Smooth muscle cell (in vitro differentiated cells): ENCODE data around the gene NSG1. TPM values are rescaled to one million over a fixed set of nuclear protein-coding genes. Genes with fewer than 3 reads are reported as not detected.
A peak's percentile ranks its signal among the peaks of the same experiment; 100 is the strongest.

Experiments used
- DNase-seq: peaks from one replicate; lab custom pipeline; 2025; ENCODE audit not compliant: unreplicated experiment; lab: John Stamatoyannopoulos, UW
- H2AFZ ChIP-seq: fragments of 200-600 bp; sonication (generic); 2 replicates; pipeline ENCODE4 v1.6.0; 2016; ENCODE audit warnings: antibody characterized with exemption, low read depth, mild to moderate bottlenecking
- H3F3A ChIP-seq: fragments of 200-600 bp; sonication (generic); 2 replicates; pipeline ENCODE4 v1.6.0; 2017; ENCODE audit warnings: antibody characterized with exemption, low read depth
- H3K27ac ChIP-seq: fragments of 200-600 bp; sonication (generic); 2 replicates; pipeline ENCODE4 v1.5.1; 2016; ENCODE audit warnings: low read depth, mild to moderate bottlenecking
- H3K27me3 ChIP-seq: fragments of 200-600 bp; sonication (generic); 2 replicates; pipeline ENCODE4 v1.6.1; 2016; ENCODE audit warnings: low read depth, mild to moderate bottlenecking
- H3K36me3 ChIP-seq: fragments of 200-600 bp; sonication (generic); 2 replicates; pipeline ENCODE4 v1.5.1; 2016; ENCODE audit warnings: low read depth
- H3K4me1 ChIP-seq: fragments of 200-600 bp; sonication (generic); 2 replicates; pipeline ENCODE4 v1.5.1; 2016; ENCODE audit warnings: low read depth
- H3K4me2 ChIP-seq: fragments of 200-600 bp; sonication (generic); 2 replicates; pipeline ENCODE4 v1.6.0; 2016; ENCODE audit warnings: mild to moderate bottlenecking
- H3K4me3 ChIP-seq: fragments of 200-600 bp; sonication (generic); 2 replicates; pipeline ENCODE4 v1.5.1; 2016; ENCODE audit warnings: mild to moderate bottlenecking
- H3K79me2 ChIP-seq: fragments of 200-600 bp; sonication (generic); 2 replicates; pipeline ENCODE4 v1.6.0; 2016; ENCODE audit warnings: low read depth, mild to moderate bottlenecking
- H3K9ac ChIP-seq: fragments of 200-600 bp; sonication (generic); 2 replicates; pipeline ENCODE4 v1.6.0; 2016; ENCODE audit warnings: low read depth
- H3K9me3 ChIP-seq: fragments of 200-600 bp; sonication (generic); replicated peaks from 2 replicates; pipeline ENCODE4 v1.5.1; 2016; ENCODE audit warnings: low read depth
- H4K20me1 ChIP-seq: fragments of 200-600 bp; sonication (generic); 2 replicates; pipeline ENCODE4 v1.6.0; 2016; ENCODE audit warnings: low read depth
- CTCF ChIP-seq: fragments of 200-600 bp; sonication (generic); IDR thresholded peaks from 2 replicates; pipeline ENCODE4 v1.5.1; 2017; ENCODE audit warnings: borderline replicate concordance, mild to moderate bottlenecking, antibody characterized with exemption; ENCODE audit not compliant: insufficient read depth, poor library complexity, severe bottlenecking
- WGBS: methylation state at CpG from one replicate; pipeline ENCODE4 v1.1.7; 2016; ENCODE audit warnings: low lambda C conversion rate; 5-methylcytosine and 5-hydroxymethylcytosine counted together
- polyA plus RNA-seq: library from polyadenylated mRNA; unstranded; fragments of >200 nt; fragmentation: Nextera tagmentation; extraction: Ambion mirVana; gene quantifications from 2 replicates; pipeline ENCODE4 v1.2.1, GENCODE V29; 2016
- total RNA-seq: library from RNA; depleted of rRNA; stranded (reverse); fragments of >200 nt; gene quantifications from 2 replicates; pipeline ENCODE4 v1.2.3, GENCODE V29; 2014

The NSG1 gene
- total and polyA plus RNA-seq, 2 experiments from 2014 or later, result 8.4 to 11.4 TPM

DNA sequence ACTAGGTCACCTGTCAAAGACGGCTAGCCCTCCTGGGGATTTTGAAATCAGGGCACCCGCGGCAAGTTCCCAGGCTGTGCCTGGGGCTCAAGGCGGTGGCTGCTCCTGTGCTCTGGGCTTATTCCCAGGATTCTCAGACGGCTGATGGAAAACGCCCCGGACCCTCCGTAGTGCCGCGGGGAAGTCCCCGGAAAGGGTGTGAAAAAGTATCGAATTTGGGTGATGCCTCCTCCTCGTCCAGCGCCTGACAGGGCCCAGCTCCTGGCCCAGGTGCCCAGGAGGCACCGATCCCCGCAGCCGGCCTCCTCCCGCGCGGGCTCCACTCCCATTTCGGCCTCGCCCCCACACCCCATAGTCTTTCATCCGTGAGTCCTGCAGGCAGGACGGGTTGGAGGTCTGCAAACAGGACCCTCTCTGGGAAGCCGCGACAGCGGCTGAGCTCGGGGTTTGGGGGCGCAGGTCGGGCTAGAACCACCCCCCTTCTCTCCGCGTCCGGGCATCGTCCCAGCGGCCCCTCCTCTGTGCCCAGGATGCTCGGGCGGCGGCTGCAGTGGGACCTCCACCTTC is 1.1 kb upstream of the NSG1 start:
- H3K79me2 ChIP-seq, result no peaks in the 10 kb centered on the region
- H3K4me2 ChIP-seq, result peak overlapping the region; percentile 99
- H4K20me1 ChIP-seq, result no peaks in the 10 kb centered on the region
- peaks cover 86% of the 10 kb centered on the region for H3K27me3 ChIP-seq
- 10% methylated on average over 38 of the region's 38 CpGs for WGBS
- no peak overlapping the region for H3K9ac ChIP-seq
- no peaks in the 10 kb centered on the region for H3F3A ChIP-seq
- H3K36me3 ChIP-seq, result no peaks in the 10 kb centered on the region
- H2AFZ ChIP-seq, result peak overlapping the region; percentile 67
- no peak overlapping the region for H3K27ac ChIP-seq
- peaks cover 7% of the 10 kb centered on the region for H3K4me1 ChIP-seq
- peak overlapping the region; percentile 77 for H3K4me3 ChIP-seq
- no peaks in the 10 kb centered on the region for H3K9me3 ChIP-seq
- TF ChIP-seq CTCF, result no peak
- DNase-seq, result no peak

- peaks cover 81% of the 10 kb centered on the region for H3K27me3 ChIP-seq
- no peaks in the 10 kb centered on the region for H3K79me2 ChIP-seq
- H3K4me2 ChIP-seq, result peak overlapping the region; percentile 99
- H3K27ac ChIP-seq, result no peak overlapping the region
- peak overlapping the region; percentile 77 for H3K4me3 ChIP-seq
- no peaks in the 10 kb centered on the region for H4K20me1 ChIP-seq
- peaks cover 7% of the 10 kb centered on the region for H3K4me1 ChIP-seq
- H3K36me3 ChIP-seq, result no peaks in the 10 kb centered on the region
- H3F3A ChIP-seq, result no peaks in the 10 kb centered on the region
- H3K9me3 ChIP-seq, result no peaks in the 10 kb centered on the region
- peak overlapping the region; percentile 22 for H3K9ac ChIP-seq
- H2AFZ ChIP-seq, result peak overlapping the region; percentile 67
- under 1% methylated on average over 33 of the region's 36 CpGs for WGBS
- TF ChIP-seq CTCF, result no peak
- DNase-seq, result no peak
These were observed 586 bp upstream of the NSG1 start for GRCh38 chr4:4386296-4386735.

GRCh38 chr4:4387531-4388310 is 819 bp downstream of the NSG1 start:
- Histone ChIP-seq H3K36me3 (no peaks in the 10 kb centered on the region), H2AFZ (peak overlapping the region; percentile 67), H3K9ac (no peak overlapping the region), H3K9me3 (no peaks in the 10 kb centered on the region), H4K20me1 (no peaks in the 10 kb centered on the region), H3F3A (no peaks in the 10 kb centered on the region), H3K4me3 (peak overlapping the region; percentile 77), H3K27ac (no peak overlapping the region), H3K79me2 (no peaks in the 10 kb centered on the region), H3K27me3 (peaks cover 72% of the 10 kb centered on the region), H3K4me1 (peaks cover 7% of the 10 kb centered on the region), H3K4me2 (peak overlapping the region; percentile 99)
- DNase-seq, result no peak
- WGBS, result 7% methylated on average over 46 of the region's 62 CpGs
- TF ChIP-seq CTCF, result no peak
